ENCODE measurements around the gene MYO10. TPM values are rescaled to one million over a fixed set of nuclear protein-coding genes. Genes with fewer than 3 reads are reported as not detected.
A peak's percentile ranks its signal among the peaks of the same experiment; 100 is the strongest.
"Not testable (repeated sequence)": the region's sequence is repeated elsewhere in the genome, so short reads cannot be mapped to it uniquely, and the experiment has no call there.

MYO10 gene
- 10 to 100 TPM; 13.9 to 35.8 (median 16.3) TPM for total RNA-seq
- 10 to 100 TPM; 10.8 to 31.8 TPM for polyA plus RNA-seq
- long read RNA-seq, donor 1, partial matches to known transcripts = 33 of 51 reads
- long read RNA-seq, donor 1, other reads (novel, unspliced or antisense) = 18 of 51 reads
- long read RNA-seq, donor 2, partial matches to known transcripts = 60 of 60 reads
- long read RNA-seq, donor 2, other reads (novel, unspliced or antisense) = 0 of 60 reads
- long read RNA-seq, donor 3, partial matches to known transcripts = 32 of 37 reads
- long read RNA-seq, donor 3, other reads (novel, unspliced or antisense) = 5 of 37 reads

GRCh38 chr5:16936150-16936988 is at the start of gene MYO10:
Gene MYO10, minus strand, starts transcription at chr5:16936288. Its CDS starts 480 bp downstream, at chr5:16935808.
- TF ChIP-seq CTCF (IDR thresholded peaks at IDR 0.05) = peak in 1 of 3 donors; percentile 21
- TF ChIP-seq POLR2A (IDR thresholded peaks at IDR 0.05) = peak; percentile 48
- no peak for TF ChIP-seq EP300 (IDR thresholded peaks at IDR 0.05)
- intact Hi-C loops (cut with DNase I) = loop anchor here in 3 of 4 donors (5.0 to 10.0 kb wide), 5 partner anchors 132 to 256 kb away; no protein-coding TSS in a partner anchor
- no peaks in the 10 kb centered on the region for H3K9me3 ChIP-seq
- peak; percentile 86 to 94 (median 93) for DNase-seq
- 0 to 2% (median 1%) methylated on average over 40 to 70 of the region's 70 CpGs for WGBS, 3 donors
- H3K4me1 ChIP-seq (ENCODE audit: insufficient read depth) = peaks cover 6% of the 10 kb centered on the region
- peak within 1 kb of the TSS; percentile 33 to 40 for H3K27ac ChIP-seq
- no peaks in the 10 kb centered on the region for H3K27me3 ChIP-seq
- H3K4me3 ChIP-seq = peak within 1 kb of the TSS; percentile 56
- H3K36me3 ChIP-seq = no peaks in the 10 kb centered on the region

DNA sequence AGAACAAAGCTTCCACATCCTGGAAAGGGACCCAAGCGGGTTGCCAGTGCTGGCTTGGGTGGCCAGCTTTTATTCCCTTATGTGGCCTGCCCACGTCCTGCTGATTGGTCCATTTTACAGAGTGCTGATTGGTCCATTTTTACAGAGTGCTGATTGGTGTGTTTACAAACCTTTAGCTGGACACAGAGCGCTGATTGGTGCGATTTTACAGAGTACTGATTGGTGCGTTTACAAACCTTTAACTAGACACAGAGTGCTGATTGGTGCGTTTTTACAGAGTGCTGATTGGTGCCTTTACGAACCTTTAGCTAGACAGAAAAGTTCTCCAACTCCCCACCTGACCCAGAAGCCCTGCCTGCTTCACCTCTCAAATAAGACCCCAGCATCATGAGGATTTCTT is 49.2 kb upstream of the MYO10 start:
- H3K4me3 ChIP-seq; DNase-seq; intact Hi-C loops (cut with DNase I); H3K27me3 ChIP-seq; H3K4me1 ChIP-seq (ENCODE audit: insufficient read depth); H3K36me3 ChIP-seq; H3K27ac ChIP-seq; H3K9me3 ChIP-seq: not testable (repeated sequence)
- WGBS, 3 donors = 86 to 92% (median 87%) methylated on average over 7 of the region's 7 CpGs

DNA sequence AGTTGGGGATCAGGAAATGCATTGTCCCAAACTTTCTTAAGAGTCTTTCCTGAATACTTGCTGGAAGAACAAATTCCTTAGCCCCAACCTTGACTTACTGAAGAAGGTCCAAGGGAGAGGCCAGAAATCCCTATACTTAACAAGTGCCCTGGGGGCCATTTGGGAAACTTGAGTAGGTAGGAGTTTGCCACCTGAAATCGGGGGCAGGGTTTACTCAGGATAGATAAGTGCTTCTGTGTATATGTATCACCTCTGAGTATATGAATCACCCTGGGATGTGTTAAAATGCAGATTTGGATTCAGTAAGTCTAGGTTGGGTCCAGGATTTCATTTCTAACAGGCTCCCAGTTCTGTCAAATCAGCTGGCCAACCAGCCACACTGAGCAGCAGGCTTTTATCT is 47.9 kb upstream of the MYO10 start:
- Histone ChIP-seq H3K4me3 (no peak overlapping the region), H3K4me1 (ENCODE audit: insufficient read depth) (no peaks in the 10 kb centered on the region), H3K9me3 (no peaks in the 10 kb centered on the region), H3K27me3 (no peaks in the 10 kb centered on the region), H3K27ac (no peak overlapping the region), H3K36me3 (no peaks in the 10 kb centered on the region)
- intact Hi-C loops (cut with DNase I) = no loop called here
- TF ChIP-seq POLR2A (IDR thresholded peaks at IDR 0.05) (no peak), EP300 (IDR thresholded peaks at IDR 0.05) (no peak), CTCF (IDR thresholded peaks at IDR 0.05) (no peak)
- WGBS, 3 donors = 86 to 87% (median 86%) methylated on average over 1 of the region's 1 CpG
- no peak for DNase-seq

- peak in 2 of 5 donors; percentile 20 to 51 for DNase-seq
- intact Hi-C loops (cut with DNase I) = no loop called here
- 4 to 14% (median 14%) methylated on average over 9 of the region's 9 CpGs for whole genome bisulfite sequencing, 3 donors
Observed at GRCh38 chr5:16983022-16983639, 47.0 kb upstream of the MYO10 start.

More at GRCh38 chr5:16983022-16983639, 47.0 kb upstream of the MYO10 start:
- Histone ChIP-seq H3K4me3 (no peak overlapping the region), H3K9me3 (no peaks in the 10 kb centered on the region), H3K27ac (no peak overlapping the region), H3K27me3 (no peaks in the 10 kb centered on the region), H3K36me3 (no peaks in the 10 kb centered on the region), H3K4me1 (ENCODE audit: insufficient read depth) (no peaks in the 10 kb centered on the region)
- TF ChIP-seq EP300 (IDR thresholded peaks at IDR 0.05) (no peak), POLR2A (IDR thresholded peaks at IDR 0.05) (no peak), CTCF (IDR thresholded peaks at IDR 0.05) (no peak)
